SK-N-SH (cell line): ENCODE measurements around the gene ZCCHC2. TPM values are rescaled to one million over a fixed set of nuclear protein-coding genes. Genes with fewer than 3 reads are reported as not detected.

Source experiments
- CTCF ChIA-PET: fragments of 300-600, 350-600 bp; formaldehyde crosslinking; extraction: SDS; loops from one replicate; lab custom pipeline; 2021; lab: Yijun Ruan, JAX
- POLR2A ChIA-PET: fragments of 350-600 bp; sonication (Branson Sonifier 250); formaldehyde crosslinking; extraction: SDS; loops from one replicate; lab custom pipeline; 2020; ENCODE audit warnings: antibody characterized with exemption, inconsistent platforms; lab: Yijun Ruan, JAX
- DNase-seq: peaks from one replicate; pipeline ENCODE4 v3.0.0; 2012
- H2AFZ ChIP-seq: fragments of 200-600 bp; sonication (generic); 2 replicates; pipeline ENCODE4 v1.8.1; 2016; ENCODE audit warnings: antibody characterized with exemption, mild to moderate bottlenecking, low read depth
- H3F3A ChIP-seq: fragments of 200-600 bp; sonication (generic); replicated peaks from 2 replicates; pipeline ENCODE3; 2016; ENCODE audit warnings: antibody characterized with exemption, mild to moderate bottlenecking; ENCODE audit not compliant: insufficient read depth
- H3K27ac ChIP-seq, 2 experiments: fragments of 200-500 bp in 1 of 2; fragments of 200-600 bp in 1 of 2; sonication (Bioruptor generic) in 1 of 2; sonication (generic), shearing (Covaris generic) in 1 of 2; 2 replicates each; pipeline versions ENCODE4 v1.5.1 to v1.6.1; 2014 to 2016; ENCODE audit warnings: low read depth in 2 of 2, inconsistent platforms in 1 of 2, low read length in 1 of 2, mild to moderate bottlenecking in 1 of 2, mixed read lengths in 1 of 2
- H3K27me3 ChIP-seq: fragments of 200-600 bp; sonication (generic), shearing (Covaris generic); 2 replicates; pipeline ENCODE4 v1.6.1; 2016; ENCODE audit warnings: mixed run types; ENCODE audit not compliant: insufficient read depth
- H3K36me3 ChIP-seq, 2 experiments: fragments of 200-500 bp in 1 of 2; fragments of 200-600 bp in 1 of 2; sonication (Bioruptor generic) in 1 of 2; sonication (generic) in 1 of 2; replicated peaks in 1 of 2; 2 replicates each; pipeline versions ENCODE3 to v1.5.1; 2014 to 2016; ENCODE audit warnings: low read length in 1 of 2, mild to moderate bottlenecking in 1 of 2; ENCODE audit not compliant: insufficient read depth in 2 of 2, control insufficient read depth in 1 of 2
- H3K4me1 ChIP-seq, 2 experiments: fragments of 200-500 bp in 1 of 2; fragments of 200-600 bp in 1 of 2; sonication (Bioruptor generic) in 1 of 2; sonication (generic), shearing (Covaris generic) in 1 of 2; 2 replicates each; pipeline versions ENCODE4 v1.5.1 to v1.6.1; 2014 to 2016; ENCODE audit warnings: low read depth in 1 of 2, low read length in 1 of 2, mixed run types in 1 of 2; ENCODE audit not compliant: insufficient read depth in 2 of 2, control insufficient read depth in 1 of 2
- H3K4me2 ChIP-seq: fragments of 200-600 bp; sonication (generic), shearing (Covaris generic); 2 replicates; pipeline ENCODE4 v1.6.1; 2017; ENCODE audit warnings: mixed run types
- H3K4me3 ChIP-seq, 2 experiments: fragments of 200-500 bp in 1 of 2; fragments of 200-600 bp in 1 of 2; sonication (Bioruptor generic) in 1 of 2; sonication (generic), shearing (Covaris generic) in 1 of 2; 2 replicates each; pipeline versions ENCODE4 v1.5.1 to v1.8.1; 2014 to 2016; ENCODE audit warnings: low read depth in 2 of 2, inconsistent platforms in 1 of 2, low read length in 1 of 2, mild to moderate bottlenecking in 1 of 2, mixed read lengths in 1 of 2, moderate library complexity in 1 of 2
- H3K79me2 ChIP-seq: fragments of 200-600 bp; sonication (generic); 2 replicates; pipeline ENCODE4 v1.8.1; 2017; ENCODE audit warnings: mild to moderate bottlenecking; ENCODE audit not compliant: insufficient read depth
- H3K9ac ChIP-seq: fragments of 200-600 bp; sonication (generic); 2 replicates; pipeline ENCODE4 v1.6.1; 2017; ENCODE audit warnings: mixed run types
- H3K9me2 ChIP-seq: fragments of 200-600 bp; sonication (generic); 2 replicates; pipeline ENCODE4 v1.6.1; 2017; ENCODE audit warnings: mixed run types
- H3K9me3 ChIP-seq: fragments of 200-600 bp; sonication (generic); 2 replicates; pipeline ENCODE4 v1.6.1; 2017; ENCODE audit warnings: mixed run types, mild to moderate bottlenecking, moderate library complexity
- H4K20me1 ChIP-seq: fragments of 200-600 bp; sonication (generic); 2 replicates; pipeline ENCODE4 v1.6.1; 2017; ENCODE audit warnings: mild to moderate bottlenecking, mixed run types; ENCODE audit not compliant: insufficient read depth
- ELF1 ChIP-seq: IDR thresholded peaks from 2 replicates; pipeline ENCODE4 v1.4.0; 2012
- GABPA ChIP-seq: IDR thresholded peaks from 2 replicates; pipeline ENCODE4 v1.4.0; 2012; ENCODE audit warnings: low read depth, mild to moderate bottlenecking
- GATA2 ChIP-seq: sonication (generic); formaldehyde crosslinking; IDR thresholded peaks from 2 replicates; pipeline ENCODE4 v1.5.0; 2020; ENCODE audit warnings: mild to moderate bottlenecking, missing genetic modification reagents
- IRF3 ChIP-seq: fragments of 150-350 bp; IDR thresholded peaks from 2 replicates; pipeline ENCODE4 v1.6.1; 2016; ENCODE audit warnings: mild to moderate bottlenecking, low read depth, low read length
- SIN3A ChIP-seq: IDR thresholded peaks from 2 replicates; pipeline ENCODE4 v1.6.1; 2012; ENCODE audit warnings: low read depth, mild to moderate bottlenecking, low read length, moderate library complexity, borderline replicate concordance
- WGBS: methylation state at CpG from one replicate; pipeline ENCODE4 v1.1.6; 2017; ENCODE audit warnings: low lambda C conversion rate; 5-methylcytosine and 5-hydroxymethylcytosine counted together
- polyA plus RNA-seq, 3 experiments: library from polyadenylated mRNA; depleted of rRNA; stranded (reverse); fragments of >200 nt; gene quantifications; 2 replicates each; pipeline ENCODE4 v1.2.3, GENCODE V29; 2012
- TF ChIP-seq, protein P1 (sequence below): fragments of 150-350 bp; IDR thresholded peaks from 2 replicates; pipeline ENCODE4 v1.6.1; 2017; ENCODE audit warnings: antibody characterized with exemption, low read length, low read depth, borderline replicate concordance

ZCCHC2 gene
- polyA plus RNA-seq, 1 of the 3 experiments (the other 2 are of a cell fraction): 7.3 TPM

- no peak for DNase-seq
- no peak overlapping the region for H2AFZ ChIP-seq
- no peaks in the 10 kb centered on the region for H3K9me3 ChIP-seq
- TF ChIP-seq ELF1: no peak
- H3K27me3 ChIP-seq: no peaks in the 10 kb centered on the region
- no peaks in the 10 kb centered on the region for H3K79me2 ChIP-seq
- whole genome bisulfite sequencing: 86% methylated on average over 11 of the region's 12 CpGs
- H4K20me1 ChIP-seq: no peaks in the 10 kb centered on the region
- no peak overlapping the region for H3K27ac ChIP-seq
- H3K4me3 ChIP-seq: no peak overlapping the region
- no peaks in the 10 kb centered on the region for H3F3A ChIP-seq
- H3K36me3 ChIP-seq: no peaks in the 10 kb centered on the region
- no peak overlapping the region for H3K4me2 ChIP-seq
- H3K9me2 ChIP-seq: no peaks in the 10 kb centered on the region
- H3K4me1 ChIP-seq: no peaks in the 10 kb centered on the region
- ChIA-PET POLR2A (no interaction called here), CTCF (interaction anchor here (2.0 kb wide), 1 partner anchor 20 kb away, joined by 11 read pairs; no protein-coding TSS in a partner anchor)
- no peak overlapping the region for H3K9ac ChIP-seq
These were observed 82.9 kb downstream of the ZCCHC2 start for GRCh38 chr18:62605685-62606084.

DNA sequence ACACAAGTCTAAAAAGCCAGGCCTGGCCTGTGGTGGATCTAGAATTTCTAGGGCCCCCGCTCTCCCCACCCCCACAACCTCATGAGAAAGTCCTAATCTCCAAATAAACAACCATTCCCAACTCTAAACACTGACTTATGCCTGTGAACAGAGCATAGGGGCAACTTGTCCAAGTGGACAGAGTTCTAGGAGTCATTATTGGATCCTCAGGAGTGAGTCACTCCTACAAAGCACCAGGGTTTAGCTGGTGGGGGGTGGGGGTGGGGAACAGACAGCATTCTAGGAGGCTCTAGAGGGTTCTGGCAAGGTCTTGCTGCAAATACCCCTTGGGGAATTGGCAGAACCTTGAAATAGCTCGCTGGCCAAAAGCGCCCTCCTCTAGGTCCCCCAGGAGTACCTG, 83.3 kb downstream of the ZCCHC2 start:
- no peaks in the 10 kb centered on the region for H3K27me3 ChIP-seq
- no peaks in the 10 kb centered on the region; a peak in 1 of 4 replicates for H3K4me1 ChIP-seq
- no peaks in the 10 kb centered on the region for H4K20me1 ChIP-seq
- no peaks in the 10 kb centered on the region for H3F3A ChIP-seq
- no peak for DNase-seq
- H3K79me2 ChIP-seq: no peaks in the 10 kb centered on the region
- H3K9ac ChIP-seq: no peak overlapping the region
- H2AFZ ChIP-seq: no peak overlapping the region
- TF ChIP-seq GATA2 (CRISPR knock-in tag): no peak
- no peak for TF ChIP-seq SIN3A
- no peak for TF ChIP-seq ELF1
- TF ChIP-seq GABPA: no peak
- TF ChIP-seq, protein P1, sequence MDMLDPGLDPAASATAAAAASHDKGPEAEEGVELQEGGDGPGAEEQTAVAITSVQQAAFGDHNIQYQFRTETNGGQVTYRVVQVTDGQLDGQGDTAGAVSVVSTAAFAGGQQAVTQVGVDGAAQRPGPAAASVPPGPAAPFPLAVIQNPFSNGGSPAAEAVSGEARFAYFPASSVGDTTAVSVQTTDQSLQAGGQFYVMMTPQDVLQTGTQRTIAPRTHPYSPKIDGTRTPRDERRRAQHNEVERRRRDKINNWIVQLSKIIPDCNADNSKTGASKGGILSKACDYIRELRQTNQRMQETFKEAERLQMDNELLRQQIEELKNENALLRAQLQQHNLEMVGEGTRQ: no peak
- ChIA-PET CTCF (interaction anchor here (1.2 to 2.0 kb wide), 2 partner anchors 20 to 22 kb away, joined by 3 to 11 read pairs; no protein-coding TSS in a partner anchor), POLR2A (no interaction called here)
- H3K9me3 ChIP-seq: no peaks in the 10 kb centered on the region
- H3K4me3 ChIP-seq: no peak overlapping the region
- no peak overlapping the region for H3K27ac ChIP-seq
- H3K4me2 ChIP-seq: no peak overlapping the region
- H3K36me3 ChIP-seq: no peaks in the 10 kb centered on the region
- H3K9me2 ChIP-seq: no peaks in the 10 kb centered on the region
- 27% methylated on average over 1 of the region's 3 CpGs for WGBS

GRCh38 chr18:62607302-62607701, 84.5 kb downstream of the ZCCHC2 start:
- TF ChIP-seq IRF3: no peak
- Histone ChIP-seq H3K4me2 (no peak overlapping the region), H4K20me1 (no peaks in the 10 kb centered on the region), H3K9me3 (no peaks in the 10 kb centered on the region), H3F3A (no peaks in the 10 kb centered on the region), H3K79me2 (no peaks in the 10 kb centered on the region), H3K27me3 (no peaks in the 10 kb centered on the region; the same call in 1 of the 2 replicates), H3K36me3 (no peaks in the 10 kb centered on the region), H3K9ac (no peak overlapping the region), H3K4me3 (no peak overlapping the region), H2AFZ (no peak overlapping the region), H3K9me2 (no peaks in the 10 kb centered on the region), H3K4me1 (no peaks in the 10 kb centered on the region; a peak in 1 of 4 replicates), H3K27ac (no peak overlapping the region)
- POLR2A ChIA-PET: no interaction called here
- WGBS: 88% methylated on average over 12 of the region's 13 CpGs
- CTCF ChIA-PET: interaction anchor here (1.2 to 2.0 kb wide), 2 partner anchors 21 to 23 kb away, joined by 3 to 11 read pairs; no protein-coding TSS in a partner anchor
- no peak for DNase-seq
